H1 (cell line): ENCODE results near the gene HDAC8. TPM values are rescaled to one million over a fixed set of nuclear protein-coding genes. Genes with fewer than 3 reads are reported as not detected.

Experiments
- CTCF ChIA-PET: fragments of 300-600 bp; sonication (Branson Sonifier 250); formaldehyde crosslinking; loops from one replicate; lab custom pipeline; 2021; ENCODE audit not compliant: partially characterized antibody; lab: Charles Lee
- POLR2A ChIA-PET: fragments of 300-600 bp; sonication (Branson Sonifier 250); formaldehyde crosslinking; loops from one replicate; lab custom pipeline; 2021; ENCODE audit warnings: inconsistent platforms; ENCODE audit not compliant: partially characterized antibody; lab: Charles Lee
- DNase-seq, 2 experiments: peaks; one replicate each; pipeline versions ENCODE4 v3.0.0 to v3.0.0-alpha.2; 2010 to 2022; ENCODE audit warnings: low spot score in 2 of 2, low read depth in 1 of 2, mixed read lengths in 1 of 2
- FAIRE-seq: peaks from 2 replicates; lab custom pipeline; 2011; peaks lifted over from hg19 to GRCh38; lab: Jason Lieb, UNC
- H2AFZ ChIP-seq: 2 replicates; pipeline ENCODE4 v1.8.1; 2012; ENCODE audit warnings: low read length, inconsistent platforms
- H2AK5ac ChIP-seq: 2 replicates; pipeline ENCODE4 v1.6.1; 2013; ENCODE audit warnings: low read depth, low read length
- H2BK120ac ChIP-seq: replicated peaks from 2 replicates; pipeline ENCODE3; 2013; ENCODE audit warnings: low read depth, low read length, inconsistent platforms
- H2BK12ac ChIP-seq: 2 replicates; pipeline ENCODE4 v1.6.1; 2013; ENCODE audit warnings: low read depth, low read length
- H2BK15ac ChIP-seq: 2 replicates; pipeline ENCODE4 v1.6.1; 2013; ENCODE audit warnings: low read length
- H2BK20ac ChIP-seq: 2 replicates; pipeline ENCODE4 v1.6.1; 2013; ENCODE audit warnings: low read length
- H2BK5ac ChIP-seq: 2 replicates; pipeline ENCODE4 v1.6.1; 2013; ENCODE audit warnings: low read depth, low read length
- H3K14ac ChIP-seq: 2 replicates; pipeline ENCODE4 v1.6.1; 2013; ENCODE audit warnings: inconsistent platforms; ENCODE audit not compliant: insufficient read length
- H3K18ac ChIP-seq: 2 replicates; pipeline ENCODE4 v1.6.1; 2013; ENCODE audit warnings: low read length; ENCODE audit errors: extremely low read depth
- H3K23ac ChIP-seq: 2 replicates; pipeline ENCODE4 v1.6.1; 2013; ENCODE audit warnings: inconsistent platforms; ENCODE audit not compliant: insufficient read length
- H3K23me2 ChIP-seq: 2 replicates; pipeline ENCODE4 v1.6.1; 2013; ENCODE audit warnings: low read depth, low read length
- H3K27ac ChIP-seq: 2 replicates; pipeline ENCODE4 v1.6.1; 2011; ENCODE audit warnings: low read depth, low read length, inconsistent platforms
- H3K27me3 ChIP-seq, 4 experiments: replicated peaks in 1 of 4; 1 replicate in 1 of 4; 2 replicates in 3 of 4; pipeline versions ENCODE4 v1.6.1 to v1.8.1; 2011 to 2013; ENCODE audit warnings: low read length in 3 of 4, mild to moderate bottlenecking in 3 of 4, inconsistent platforms in 2 of 4, mixed read lengths in 2 of 4, moderate library complexity in 1 of 4; ENCODE audit not compliant: control insufficient read depth in 3 of 4, insufficient read depth in 3 of 4; ENCODE audit errors: extremely low read depth in 1 of 4
- H3K36me3 ChIP-seq, 4 experiments: 2 replicates each; pipeline versions ENCODE4 v1.6.1 to v1.8.1; 2011 to 2013; ENCODE audit warnings: mild to moderate bottlenecking in 4 of 4, low read length in 3 of 4, moderate library complexity in 2 of 4, control low read depth in 1 of 4, inconsistent platforms in 1 of 4; ENCODE audit not compliant: insufficient read depth in 4 of 4, control insufficient read depth in 2 of 4
- H3K4ac ChIP-seq: replicated peaks from 2 replicates; pipeline ENCODE3; 2013; ENCODE audit warnings: low read length, low read depth, mixed read lengths, inconsistent platforms; ENCODE audit not compliant: insufficient read length
- H3K4me1 ChIP-seq, 4 experiments: replicated peaks in 1 of 4; 1 replicate in 1 of 4; 2 replicates in 3 of 4; pipeline versions ENCODE4 v1.6.1 to v1.8.1; 2011 to 2013; ENCODE audit warnings: low read length in 3 of 4, inconsistent platforms in 2 of 4, mixed read lengths in 1 of 4; ENCODE audit not compliant: insufficient read depth in 4 of 4, control insufficient read depth in 3 of 4
- H3K4me2 ChIP-seq, 2 experiments: 2 replicates each; pipeline versions ENCODE4 v1.6.1 to v1.8.1; 2011 to 2013; ENCODE audit warnings: low read depth in 2 of 2, low read length in 2 of 2, control low read depth in 1 of 2, inconsistent platforms in 1 of 2, mild to moderate bottlenecking in 1 of 2; ENCODE audit not compliant: insufficient read depth in 1 of 2
- H3K4me3 ChIP-seq, 4 experiments: fragments of 200-600, 300-600 bp in 1 of 4; sonication (generic), shearing (Covaris generic), sonication (Bioruptor Twin) in 1 of 4; 2 replicates each; pipeline versions ENCODE4 v1.5.1 to v1.8.1; 2011 to 2016; ENCODE audit warnings: low read length in 4 of 4, low read depth in 3 of 4, control low read depth in 2 of 4, inconsistent platforms in 2 of 4, mild to moderate bottlenecking in 2 of 4, mixed read lengths in 1 of 4, moderate library complexity in 1 of 4; ENCODE audit not compliant: insufficient read depth in 2 of 4; ENCODE audit errors: extremely low read depth in 1 of 4
- H3K56ac ChIP-seq: replicated peaks from 2 replicates; pipeline ENCODE3; 2013; ENCODE audit warnings: low read depth, mild to moderate bottlenecking, mixed read lengths, low read length, inconsistent platforms; ENCODE audit not compliant: insufficient read length
- H3K79me1 ChIP-seq: 2 replicates; pipeline ENCODE4 v1.6.1; 2013; ENCODE audit warnings: low read depth, low read length, control low read depth
- H3K79me2 ChIP-seq, 2 experiments: 2 replicates each; pipeline versions ENCODE4 v1.6.1 to v1.8.1; 2012 to 2013; ENCODE audit warnings: low read length in 2 of 2, mild to moderate bottlenecking in 2 of 2, inconsistent platforms in 1 of 2; ENCODE audit not compliant: insufficient read depth in 2 of 2, control insufficient read depth in 1 of 2
- H3K9ac ChIP-seq, 4 experiments: replicated peaks in 1 of 4; 1 replicate in 1 of 4; 2 replicates in 3 of 4; pipeline versions ENCODE4 v1.6.1 to v1.8.1; 2011 to 2013; ENCODE audit warnings: low read depth in 3 of 4, low read length in 3 of 4, control low read depth in 2 of 4, mild to moderate bottlenecking in 2 of 4, moderate library complexity in 2 of 4, inconsistent platforms in 1 of 4; ENCODE audit errors: extremely low read depth in 1 of 4
- H3K9me3 ChIP-seq, 2 experiments: 2 replicates each; pipeline versions ENCODE4 v1.6.1 to v1.8.1; 2012 to 2013; ENCODE audit warnings: mild to moderate bottlenecking in 2 of 2, moderate library complexity in 2 of 2, control low read depth in 1 of 2, inconsistent platforms in 1 of 2, low read depth in 1 of 2, low read length in 1 of 2, mixed read lengths in 1 of 2; ENCODE audit not compliant: insufficient read depth in 2 of 2
- H4K20me1 ChIP-seq, 2 experiments: replicated peaks in 1 of 2; 2 replicates each; pipeline versions ENCODE3 to v1.8.1; 2011 to 2013; ENCODE audit warnings: inconsistent platforms in 2 of 2, low read length in 2 of 2, mild to moderate bottlenecking in 1 of 2; ENCODE audit not compliant: insufficient read depth in 2 of 2, control insufficient read depth in 1 of 2
- H4K5ac ChIP-seq: 2 replicates; pipeline ENCODE4 v1.6.1; 2013; ENCODE audit warnings: low read length, low read depth, mixed read lengths, inconsistent platforms; ENCODE audit not compliant: insufficient read length
- H4K8ac ChIP-seq: 2 replicates; pipeline ENCODE4 v1.8.0; 2013; ENCODE audit warnings: mild to moderate bottlenecking, moderate library complexity, low read length, inconsistent platforms; ENCODE audit not compliant: insufficient read depth; ENCODE audit errors: extremely low read depth
- H4K91ac ChIP-seq: replicated peaks from 2 replicates; pipeline ENCODE3; 2013; ENCODE audit warnings: low read length, mixed read lengths, inconsistent platforms; ENCODE audit not compliant: insufficient read length
- ASH2L ChIP-seq: fragments of 200-600, 300-600 bp; sonication (generic); IDR thresholded peaks from one replicate; pipeline ENCODE4 v1.7.1; 2017; ENCODE audit warnings: low read length
- CBX5 ChIP-seq: fragments of 300-800, 300-1000 bp; sonication (generic); IDR thresholded peaks from 2 replicates; pipeline ENCODE4 v1.7.1; 2016; ENCODE audit warnings: antibody characterized with exemption, low read length, low read depth
- EP300 ChIP-seq, 2 experiments: IDR thresholded peaks; 1 replicate in 1 of 2; 2 replicates in 1 of 2; pipeline ENCODE4 v1.6.1; 2011 to 2012; ENCODE audit warnings: low read depth in 2 of 2, low read length in 2 of 2, mild to moderate bottlenecking in 2 of 2, borderline replicate concordance in 1 of 2, inconsistent platforms in 1 of 2, moderate library complexity in 1 of 2
- EZH2 ChIP-seq: fragments of 200-600 bp; sonication (generic); IDR thresholded peaks from 2 replicates; pipeline ENCODE4 v1.7.1; 2012; ENCODE audit warnings: low read depth, mild to moderate bottlenecking, moderate library complexity, low read length, inconsistent platforms; ENCODE audit not compliant: severe bottlenecking
- GABPA ChIP-seq: IDR thresholded peaks from 2 replicates; pipeline ENCODE4 v1.6.1; 2011; ENCODE audit warnings: mild to moderate bottlenecking, low read length, moderate library complexity, borderline replicate concordance; ENCODE audit not compliant: insufficient read depth
- KDM4A ChIP-seq: IDR thresholded peaks from one replicate; pipeline ENCODE4 v1.7.1; 2012; ENCODE audit warnings: low read depth, mild to moderate bottlenecking, moderate library complexity, low read length, inconsistent platforms; ENCODE audit not compliant: severe bottlenecking
- POLR2A ChIP-seq, 2 experiments: IDR thresholded peaks; 1 replicate in 1 of 2; 2 replicates in 1 of 2; pipeline ENCODE4 v1.6.1; 2011; ENCODE audit warnings: low read depth in 2 of 2, low read length in 2 of 2, mild to moderate bottlenecking in 2 of 2; ENCODE audit errors: control extremely low read depth in 1 of 2
- RNF2 ChIP-seq: fragments of 200-900, 300-1000 bp; sonication (generic); IDR thresholded peaks from 2 replicates; pipeline ENCODE4 v1.7.1; 2016; ENCODE audit warnings: borderline replicate concordance, low read depth, mild to moderate bottlenecking, antibody characterized with exemption, low read length; ENCODE audit not compliant: poor library complexity, severe bottlenecking; ENCODE audit errors: missing control alignments
- SIX5 ChIP-seq: IDR thresholded peaks from 2 replicates; pipeline ENCODE4 v1.6.1; 2011; ENCODE audit warnings: mild to moderate bottlenecking, low read depth, low read length
- SP1 ChIP-seq: IDR thresholded peaks from 2 replicates; pipeline ENCODE4 v1.6.1; 2011; ENCODE audit warnings: low read depth, low read length
- SRF ChIP-seq: IDR thresholded peaks from 2 replicates; pipeline ENCODE4 v1.6.1; 2011; ENCODE audit warnings: mild to moderate bottlenecking, low read depth, low read length, moderate library complexity
- SUZ12 ChIP-seq: fragments of 200-600 bp; sonication (generic); IDR thresholded peaks from 2 replicates; pipeline ENCODE4 v1.6.1; 2012; ENCODE audit warnings: mild to moderate bottlenecking, inconsistent platforms, low read length, moderate library complexity, mixed read lengths
- TAF1 ChIP-seq: IDR thresholded peaks from 2 replicates; pipeline ENCODE4 v1.6.1; 2011; ENCODE audit warnings: mild to moderate bottlenecking, low read depth, low read length
- WGBS, 2 experiments: shearing (Covaris generic) in 1 of 2; methylation state at CpG; one replicate each; pipeline versions ENCODE4 v1.1.6 to v1.1.7; 2013 to 2015; ENCODE audit warnings: low lambda C conversion rate in 2 of 2, mixed read lengths in 2 of 2, inconsistent platforms in 1 of 2, low coverage in 1 of 2, missing lambda C conversion rate in 1 of 2; ENCODE audit not compliant: insufficient replicate concordance in 2 of 2, insufficient coverage in 1 of 2, insufficient read length in 1 of 2; ENCODE audit errors: extremely low coverage in 1 of 2, missing lambda C conversion rate in 1 of 2; 5-methylcytosine and 5-hydroxymethylcytosine counted together
- polyA plus RNA-seq, 7 experiments: library from polyadenylated mRNA; depleted of rRNA in 3 of 7; stranded (reverse) in 5 of 7; unstranded in 2 of 7; fragments of >200 nt in 5 of 7; fragments of 200-250 nt in 2 of 7; gene quantifications; 1 replicate in 5 of 7; 2 replicates in 1 of 7; 4 replicates in 1 of 7; pipeline versions ENCODE4 v1.2.1 to v1.2.3, GENCODE V29; 2011 to 2013; ENCODE audit warnings: missing spikeins in 2 of 7, mixed read lengths in 2 of 7
- total RNA-seq: library from RNA; stranded (reverse); fragmentation: NEBNext Ultra II Directional; extraction: Animal tissue kit (Norgen Biotek cat#: 25700); gene quantifications from 2 replicates; pipeline ENCODE4 v1.2.1, GENCODE V29; 2021
- TF ChIP-seq, protein P1 (sequence below): IDR thresholded peaks from 2 replicates; pipeline ENCODE4 v1.6.1; 2011; ENCODE audit warnings: low read depth, mild to moderate bottlenecking, low read length; ENCODE audit not compliant: insufficient read depth

HDAC8 gene
- total and polyA plus RNA-seq, 2 of the 8 experiments (the other 6 are each of a cell fraction or from before 2014, with no cell fraction given), result 9.7 to 20.3 TPM

DNA sequence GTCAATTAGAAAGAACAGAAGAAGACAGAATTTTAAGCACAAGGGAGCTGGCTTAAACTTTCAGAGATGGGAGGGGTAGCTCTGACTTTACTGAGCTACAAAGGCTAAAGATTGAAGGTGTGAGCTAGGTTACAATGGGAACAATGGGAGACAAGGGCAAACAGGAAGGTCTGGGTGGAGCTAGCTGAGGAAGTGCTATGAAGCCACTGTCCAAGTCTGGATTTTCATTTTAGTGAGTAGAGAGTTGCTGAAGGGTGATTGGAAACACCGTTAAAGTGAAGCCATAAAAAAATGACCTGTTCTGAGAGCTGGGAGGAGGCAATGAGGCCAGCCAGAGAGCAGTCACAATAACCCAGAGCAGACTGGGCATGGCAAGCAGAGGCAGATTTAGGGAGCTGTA lies 162.7 kb downstream of the HDAC8 start:
- CTCF ChIA-PET, result no interaction called here
- FAIRE-seq, result no peak

More for the DNA sequence above, 162.7 kb downstream of the HDAC8 start:
- no peaks in the 10 kb centered on the region for H4K20me1 ChIP-seq
- no peak overlapping the region for H2AFZ ChIP-seq
- H4K91ac ChIP-seq, result no peak overlapping the region
- H2AK5ac ChIP-seq, result no peak overlapping the region
- DNase-seq, result no peak
- no peak overlapping the region for H4K5ac ChIP-seq
- no peaks in the 10 kb centered on the region for H3K79me2 ChIP-seq
- H4K8ac ChIP-seq, result no peak overlapping the region
- no peak overlapping the region for H3K18ac ChIP-seq
- H2BK15ac ChIP-seq, result no peak overlapping the region
- H3K27me3 ChIP-seq, result no peaks in the 10 kb centered on the region
- H3K36me3 ChIP-seq, result no peaks in the 10 kb centered on the region
- H3K4ac ChIP-seq, result no peak overlapping the region
- POLR2A ChIA-PET, result no interaction called here
- no peaks in the 10 kb centered on the region for H3K23me2 ChIP-seq
- H3K27ac ChIP-seq, result no peak overlapping the region
- no peak overlapping the region for H3K9ac ChIP-seq
- no peaks in the 10 kb centered on the region for H3K79me1 ChIP-seq
- no peak overlapping the region for H3K56ac ChIP-seq
- no peak overlapping the region for H2BK5ac ChIP-seq
- no peak overlapping the region for H3K14ac ChIP-seq
- H2BK20ac ChIP-seq, result no peak overlapping the region
- no peak overlapping the region for H3K4me3 ChIP-seq
- H3K4me1 ChIP-seq, result no peaks in the 10 kb centered on the region
- no peak overlapping the region for H2BK120ac ChIP-seq
- H3K4me2 ChIP-seq, result no peak overlapping the region
- 71% methylated on average over 1 of the region's 1 CpG; no CpG with 5 or more reads in 1 of the 2 experiments for whole genome bisulfite sequencing, 2 experiments
- no peaks in the 10 kb centered on the region for H3K9me3 ChIP-seq
- TF ChIP-seq RNF2 (no peak), EP300 (IDR thresholded peaks at IDR 0.05; ENCODE audit: borderline replicate concordance in 1 of 2, low read depth in 2 of 2, low read length in 2 of 2) (no peak), KDM4A (no peak), ASH2L (no peak), GABPA (no peak), SRF (no peak), TAF1 (no peak), SIX5 (no peak), SUZ12 (no peak), POLR2A (IDR thresholded peaks at IDR 0.05; ENCODE audit: control extremely low read depth in 1 of 2, low read depth in 2 of 2, low read length in 2 of 2) (no peak), EZH2 (no peak), SP1 (no peak), CBX5 (no peak)
- TF ChIP-seq, protein P1, sequence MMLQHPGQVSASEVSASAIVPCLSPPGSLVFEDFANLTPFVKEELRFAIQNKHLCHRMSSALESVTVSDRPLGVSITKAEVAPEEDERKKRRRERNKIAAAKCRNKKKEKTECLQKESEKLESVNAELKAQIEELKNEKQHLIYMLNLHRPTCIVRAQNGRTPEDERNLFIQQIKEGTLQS, result no peak
- H3K23ac ChIP-seq, result no peak overlapping the region
- no peak overlapping the region for H2BK12ac ChIP-seq
